ENCODE data around the gene ZNF668.

GRCh38 chr16:31106509-31107464 is 32.7 kb upstream of the ZNF668 start:
- TF ChIP-seq POLR2AphosphoS5 (IDR thresholded peaks at IDR 0.05) (no peak), POLR2A (IDR thresholded peaks at IDR 0.05) (no peak)
